Measurements from ENCODE around the gene DOCK11. TPM values are rescaled to one million over a fixed set of nuclear protein-coding genes. Genes with fewer than 3 reads are reported as not detected.

Gene DOCK11
- polyA plus RNA-seq, 3 donors = 20.8 to 39.7 (median 34.8) TPM

- Mint-ChIP-seq H3K36me3 (peaks cover 60 to 68% of the 10 kb centered on the region in 2 donors), H3K9me3 (peaks cover 0 to 5% (median 0%) of the 10 kb centered on the region in 7 donors), H3K27ac (no peak overlapping the region), H3K4me1 (peaks cover 20% of the 10 kb centered on the region), H3K4me3 (no peak overlapping the region), H3K27me3 (ENCODE audit: low read depth in 3 of 3) (no peaks in the 10 kb centered on the region)
- no CpG with 5 or more reads among the region's 3 CpGs for WGBS (ENCODE audit: insufficient coverage)
- DNase-seq = no peak
- Histone ChIP-seq H3K36me3 (replicated peaks in 1 of 2; ENCODE audit: control insufficient read depth in 1 of 2, insufficient read depth in 2 of 2, low read length in 2 of 2) (peaks cover 52 to 78% of the 10 kb centered on the region in 2 donors), H3K4me1 (ENCODE audit: control insufficient read depth in 1 of 2, insufficient read depth in 2 of 2, low read length in 2 of 2) (peaks cover 1 to 5% of the 10 kb centered on the region in 2 donors), H3K9me3 (replicated peaks in 1 of 2; ENCODE audit: control insufficient read depth in 1 of 2, insufficient read depth in 1 of 2, low read length in 2 of 2) (no peaks in the 10 kb centered on the region), H3K27ac (ENCODE audit: low read depth in 1 of 2, low read length in 2 of 2) (no peak overlapping the region), H3K79me2 (ENCODE audit: insufficient read depth, low read length) (no peaks in the 10 kb centered on the region), H3K27me3 (ENCODE audit: control insufficient read depth in 2 of 2, insufficient read depth in 2 of 2, low read length in 2 of 2) (no peaks in the 10 kb centered on the region), H3K4me3 (replicated peaks in 1 of 3; ENCODE audit: low read depth in 2 of 3, low read length in 3 of 3) (no peak overlapping the region), H3K4me2 (replicated peaks; ENCODE audit: extremely low read depth, low read length, poor library complexity, severe bottlenecking) (no peak overlapping the region), H4K20me1 (ENCODE audit: insufficient read depth, low read length) (peaks cover 11% of the 10 kb centered on the region), H3K9ac (ENCODE audit: insufficient read depth, low read length, poor library complexity, severe bottlenecking) (no peak overlapping the region), H2AFZ (ENCODE audit: insufficient read depth, low read depth, low read length, poor library complexity, severe bottlenecking) (no peak overlapping the region)
- intact Hi-C loops (cut with micrococcal nuclease) = no loop called here
- no peak for TF ChIP-seq CTCF (IDR thresholded peaks at IDR 0.05)
These were observed 93.1 kb downstream of the DOCK11 start for GRCh38 chrX:118588715-118589114.

GRCh38 chrX:118589227-118589626, 93.6 kb downstream of the DOCK11 start:
- Histone ChIP-seq H4K20me1 (ENCODE audit: insufficient read depth, low read length) (peaks cover 11% of the 10 kb centered on the region), H3K4me1 (ENCODE audit: control insufficient read depth in 1 of 2, insufficient read depth in 2 of 2, low read length in 2 of 2) (peaks cover 6 to 10% of the 10 kb centered on the region in 2 donors), H3K79me2 (ENCODE audit: insufficient read depth, low read length) (no peaks in the 10 kb centered on the region), H2AFZ (ENCODE audit: insufficient read depth, low read depth, low read length, poor library complexity, severe bottlenecking) (no peak overlapping the region), H3K9ac (ENCODE audit: insufficient read depth, low read length, poor library complexity, severe bottlenecking) (no peak overlapping the region), H3K4me2 (replicated peaks; ENCODE audit: extremely low read depth, low read length, poor library complexity, severe bottlenecking) (no peak overlapping the region), H3K27me3 (ENCODE audit: control insufficient read depth in 2 of 2, insufficient read depth in 2 of 2, low read length in 2 of 2) (no peaks in the 10 kb centered on the region), H3K27ac (ENCODE audit: low read depth in 1 of 2, low read length in 2 of 2) (no peak overlapping the region), H3K36me3 (replicated peaks in 1 of 2; ENCODE audit: control insufficient read depth in 1 of 2, insufficient read depth in 2 of 2, low read length in 2 of 2) (peaks cover 49 to 77% of the 10 kb centered on the region in 2 donors), H3K4me3 (replicated peaks in 1 of 3; ENCODE audit: low read depth in 2 of 3, low read length in 3 of 3) (no peak overlapping the region), H3K9me3 (replicated peaks in 1 of 2; ENCODE audit: control insufficient read depth in 1 of 2, insufficient read depth in 1 of 2, low read length in 2 of 2) (no peaks in the 10 kb centered on the region)
- H3K9me3 Mint-ChIP-seq = peaks cover 0 to 5% (median 0%) of the 10 kb centered on the region in 7 donors
- no CpG with 5 or more reads among the region's 1 CpG for WGBS (ENCODE audit: insufficient coverage)
- no peak for DNase-seq
- H3K27ac Mint-ChIP-seq = no peak overlapping the region
- peaks cover 25% of the 10 kb centered on the region for H3K4me1 Mint-ChIP-seq
- H3K27me3 Mint-ChIP-seq (ENCODE audit: low read depth in 3 of 3) = no peaks in the 10 kb centered on the region
- TF ChIP-seq CTCF (IDR thresholded peaks at IDR 0.05) = no peak
- no peak overlapping the region for H3K4me3 Mint-ChIP-seq
- intact Hi-C loops (cut with micrococcal nuclease) = no loop called here
- H3K36me3 Mint-ChIP-seq = peaks cover 59 to 70% of the 10 kb centered on the region in 2 donors

Data from CD14-positive monocyte (primary cell).